Measurements from ENCODE around the gene CABLES1.

CABLES1 gene

GRCh38 chr18:23306822-23307221, 171.5 kb downstream of the CABLES1 start:
- no peak overlapping the region for H3K4ac ChIP-seq (ENCODE audit: low read depth in 1 of 2, low read length in 2 of 2)
- no peak for DNase-seq
- no peak overlapping the region for H3K23ac ChIP-seq (ENCODE audit: low read length in 2 of 2)
- H3K14ac ChIP-seq (ENCODE audit: low read length in 2 of 2), result no peak overlapping the region
- peak overlapping the region in 1 of 2 experiments; percentile 81 for H3K18ac ChIP-seq (ENCODE audit: low read depth in 1 of 2, low read length in 2 of 2)
- H3K9me3 ChIP-seq (ENCODE audit: control insufficient read depth, low read length), result no peaks in the 10 kb centered on the region
- H3K4me1 ChIP-seq (ENCODE audit: control insufficient read depth, insufficient read depth, low read depth, low read length), result peaks cover 19% of the 10 kb centered on the region
- H4K91ac ChIP-seq (ENCODE audit: low read length), result no peak overlapping the region
- no CpG with 5 or more reads among the region's 6 CpGs for WGBS
- no peak overlapping the region for H3K9ac ChIP-seq (ENCODE audit: low read length)
- no peak overlapping the region for H3K4me3 ChIP-seq (ENCODE audit: insufficient read depth in 1 of 2, low read depth in 1 of 2, low read length in 2 of 2)
- H3K27me3 ChIP-seq (ENCODE audit: control insufficient read depth in 1 of 2, insufficient read depth in 1 of 2, low read length in 2 of 2), result no peaks in the 10 kb centered on the region
- H2BK120ac ChIP-seq (ENCODE audit: low read depth, low read length), result no peak overlapping the region
- peak overlapping the region; percentile 65 to 69 for H2BK12ac ChIP-seq (ENCODE audit: low read length in 2 of 2)
- no peak overlapping the region for H2BK15ac ChIP-seq (ENCODE audit: low read depth, poor library complexity, severe bottlenecking)
- H3K27ac ChIP-seq (ENCODE audit: low read length, poor library complexity, severe bottlenecking), result no peak overlapping the region
- H2AK5ac ChIP-seq (ENCODE audit: low read length, severe bottlenecking), result peak overlapping the region; percentile 17
- no peak overlapping the region for H3K4me2 ChIP-seq (ENCODE audit: low read length, poor library complexity, severe bottlenecking)
- H2AFZ ChIP-seq (ENCODE audit: low read depth, low read length), result no peak overlapping the region
- H2BK5ac ChIP-seq (ENCODE audit: low read depth, low read length, poor library complexity, severe bottlenecking), result no peak overlapping the region
- peaks cover 0 to 2% of the 10 kb centered on the region in 2 experiments for H3K36me3 ChIP-seq (ENCODE audit: control insufficient read depth in 1 of 2, insufficient read depth in 2 of 2, low read depth in 1 of 2, low read length in 2 of 2)
- no peak overlapping the region for H4K8ac ChIP-seq (ENCODE audit: low read length)
- H3K79me1 ChIP-seq (replicated peaks; ENCODE audit: low read length, poor library complexity, severe bottlenecking), result no peaks in the 10 kb centered on the region

- Histone ChIP-seq H3K79me1 (replicated peaks; ENCODE audit: low read length, poor library complexity, severe bottlenecking) (no peaks in the 10 kb centered on the region), H3K4ac (ENCODE audit: low read depth in 1 of 2, low read length in 2 of 2) (peak overlapping the region; percentile 54 to 80), H3K27ac (ENCODE audit: low read length, poor library complexity, severe bottlenecking) (no peak overlapping the region), H4K91ac (ENCODE audit: low read length) (peak overlapping the region; percentile 90), H3K23ac (ENCODE audit: low read length in 2 of 2) (no peak overlapping the region), H3K9me3 (ENCODE audit: control insufficient read depth, low read length) (no peaks in the 10 kb centered on the region), H2BK12ac (ENCODE audit: low read length in 2 of 2) (peak overlapping the region; percentile 61 to 91), H3K36me3 (ENCODE audit: control insufficient read depth in 1 of 2, insufficient read depth in 2 of 2, low read depth in 1 of 2, low read length in 2 of 2) (no peaks in the 10 kb centered on the region), H3K4me1 (ENCODE audit: control insufficient read depth, insufficient read depth, low read depth, low read length) (peaks cover 17% of the 10 kb centered on the region), H2BK120ac (ENCODE audit: low read depth, low read length) (peak overlapping the region; percentile 90), H3K4me3 (ENCODE audit: insufficient read depth in 1 of 2, low read depth in 1 of 2, low read length in 2 of 2) (no peak overlapping the region), H3K9ac (ENCODE audit: low read length) (no peak overlapping the region), H3K4me2 (ENCODE audit: low read length, poor library complexity, severe bottlenecking) (no peak overlapping the region), H2AK5ac (ENCODE audit: low read length, severe bottlenecking) (peak overlapping the region; percentile 83), H4K8ac (ENCODE audit: low read length) (peak overlapping the region; percentile 83), H3K14ac (ENCODE audit: low read length in 2 of 2) (peak overlapping the region in 1 of 2 experiments; percentile 68), H3K27me3 (ENCODE audit: control insufficient read depth in 1 of 2, insufficient read depth in 1 of 2, low read length in 2 of 2) (no peaks in the 10 kb centered on the region), H2AFZ (ENCODE audit: low read depth, low read length) (no peak overlapping the region), H2BK5ac (ENCODE audit: low read depth, low read length, poor library complexity, severe bottlenecking) (no peak overlapping the region), H2BK15ac (ENCODE audit: low read depth, poor library complexity, severe bottlenecking) (peak overlapping the region; percentile 54), H3K18ac (ENCODE audit: low read depth in 1 of 2, low read length in 2 of 2) (peak overlapping the region; percentile 89 to 94)
- WGBS, result 24% methylated on average over 14 of the region's 14 CpGs
- DNase-seq, result peak; percentile 89
These were observed 172.4 kb downstream of the CABLES1 start for GRCh38 chr18:23307567-23308295.

Data from mesenchymal stem cell (in vitro differentiated cells and primary cell).